ENCODE measurements around the gene NHSL2.

The NHSL2 gene

DNA sequence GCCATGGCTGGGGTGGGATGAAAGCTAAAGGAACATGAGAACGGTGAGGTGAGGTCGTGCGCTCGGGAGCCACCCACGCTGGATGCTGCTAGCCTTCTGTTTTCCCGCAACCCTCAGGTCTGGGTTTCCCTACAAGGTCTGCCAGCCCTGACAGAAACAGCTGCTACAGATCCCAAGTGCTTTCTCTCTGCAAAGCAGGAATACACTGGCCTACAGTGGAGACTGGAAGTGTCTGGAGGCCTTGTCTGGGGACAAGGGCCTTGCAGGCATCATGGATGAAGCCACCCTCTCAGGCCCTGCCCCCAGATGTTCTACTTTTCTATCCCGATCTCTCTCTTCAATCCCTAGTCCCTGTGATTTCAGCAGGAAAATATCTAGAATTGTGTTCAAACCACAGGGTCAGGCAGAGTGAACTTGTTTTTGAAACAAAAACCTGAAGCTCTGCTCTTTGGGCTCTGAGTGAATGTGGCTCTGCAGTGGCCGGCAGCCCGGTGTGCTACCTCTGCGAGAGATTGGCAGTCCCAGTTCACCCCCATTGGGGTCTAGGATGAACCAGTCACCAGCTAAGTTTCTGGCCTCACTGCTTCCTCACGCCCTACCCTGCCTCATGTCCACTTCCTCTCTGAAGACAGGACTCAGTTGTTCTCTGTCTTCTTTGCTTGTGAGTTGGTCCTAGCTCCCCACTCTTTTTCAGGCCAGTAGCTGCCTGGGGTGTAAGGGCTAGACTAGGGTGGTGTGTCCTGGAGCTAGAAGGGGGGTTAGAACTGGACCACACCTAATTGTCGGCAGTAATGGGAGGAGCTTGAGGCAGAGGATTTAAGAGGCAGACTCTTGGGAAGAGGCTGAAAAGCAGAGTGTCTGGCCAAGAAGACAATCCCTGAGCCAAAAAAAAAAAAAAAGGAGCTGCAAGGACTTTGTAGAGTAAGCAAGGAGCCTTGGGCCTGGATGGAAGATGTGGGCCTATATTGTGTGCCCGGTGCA, 131.5 kb downstream of the NHSL2 start:
- no peak for TF ChIP-seq ZFX (IDR thresholded peaks at IDR 0.05; ENCODE audit: borderline replicate concordance)
- TF ChIP-seq, protein P1, sequence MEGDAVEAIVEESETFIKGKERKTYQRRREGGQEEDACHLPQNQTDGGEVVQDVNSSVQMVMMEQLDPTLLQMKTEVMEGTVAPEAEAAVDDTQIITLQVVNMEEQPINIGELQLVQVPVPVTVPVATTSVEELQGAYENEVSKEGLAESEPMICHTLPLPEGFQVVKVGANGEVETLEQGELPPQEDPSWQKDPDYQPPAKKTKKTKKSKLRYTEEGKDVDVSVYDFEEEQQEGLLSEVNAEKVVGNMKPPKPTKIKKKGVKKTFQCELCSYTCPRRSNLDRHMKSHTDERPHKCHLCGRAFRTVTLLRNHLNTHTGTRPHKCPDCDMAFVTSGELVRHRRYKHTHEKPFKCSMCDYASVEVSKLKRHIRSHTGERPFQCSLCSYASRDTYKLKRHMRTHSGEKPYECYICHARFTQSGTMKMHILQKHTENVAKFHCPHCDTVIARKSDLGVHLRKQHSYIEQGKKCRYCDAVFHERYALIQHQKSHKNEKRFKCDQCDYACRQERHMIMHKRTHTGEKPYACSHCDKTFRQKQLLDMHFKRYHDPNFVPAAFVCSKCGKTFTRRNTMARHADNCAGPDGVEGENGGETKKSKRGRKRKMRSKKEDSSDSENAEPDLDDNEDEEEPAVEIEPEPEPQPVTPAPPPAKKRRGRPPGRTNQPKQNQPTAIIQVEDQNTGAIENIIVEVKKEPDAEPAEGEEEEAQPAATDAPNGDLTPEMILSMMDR (IDR thresholded peaks at IDR 0.05) = no peak
- H3K27ac ChIP-seq = no peak overlapping the region

DNA sequence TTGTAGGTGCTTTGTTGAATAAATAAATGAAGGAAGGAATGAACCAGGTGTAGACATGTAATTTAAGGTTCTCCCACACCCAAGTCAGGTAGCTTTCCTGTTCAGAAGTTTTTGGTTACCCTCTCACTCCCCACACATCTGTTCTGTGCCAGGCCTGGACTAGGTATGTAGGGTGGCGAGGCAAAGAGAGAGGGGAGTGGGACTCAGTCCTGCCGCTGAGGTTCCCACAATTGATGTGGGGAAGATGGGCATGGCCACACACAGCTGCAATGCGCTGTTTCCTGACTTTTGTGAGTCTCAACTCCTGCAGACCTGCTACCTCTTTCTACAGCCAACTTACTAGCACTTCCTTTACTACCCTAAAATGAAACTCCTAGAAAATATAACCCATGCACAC, 132.2 kb downstream of the NHSL2 start:
- no peak for TF ChIP-seq ZFX (IDR thresholded peaks at IDR 0.05; ENCODE audit: borderline replicate concordance)
- TF ChIP-seq, protein P1 (IDR thresholded peaks at IDR 0.05) = no peak
- no peak overlapping the region for H3K27ac ChIP-seq

DNA sequence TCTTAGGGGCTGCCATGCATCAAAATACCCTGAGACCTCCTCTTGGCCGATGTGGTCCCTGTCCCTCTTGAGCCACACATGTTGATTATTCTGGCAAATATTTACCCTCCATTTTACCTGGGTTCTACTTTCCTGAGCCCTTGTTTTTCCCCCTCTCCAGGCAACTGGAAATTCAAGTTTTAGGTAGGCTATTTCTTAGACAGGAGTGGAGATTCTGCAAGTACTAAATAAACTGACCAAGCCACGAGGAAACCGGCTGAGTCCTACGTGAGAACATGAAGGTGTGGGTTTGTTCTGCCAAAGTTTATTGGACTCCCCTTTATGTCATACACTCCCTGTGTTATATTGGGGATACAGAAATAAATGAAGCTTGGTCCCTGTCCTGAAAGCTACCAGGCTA, 133.0 kb downstream of the NHSL2 start:
- TF ChIP-seq, protein P1 (IDR thresholded peaks at IDR 0.05) = no peak
- TF ChIP-seq ZFX (IDR thresholded peaks at IDR 0.05; ENCODE audit: borderline replicate concordance) = no peak
- no peak overlapping the region for H3K27ac ChIP-seq

DNA sequence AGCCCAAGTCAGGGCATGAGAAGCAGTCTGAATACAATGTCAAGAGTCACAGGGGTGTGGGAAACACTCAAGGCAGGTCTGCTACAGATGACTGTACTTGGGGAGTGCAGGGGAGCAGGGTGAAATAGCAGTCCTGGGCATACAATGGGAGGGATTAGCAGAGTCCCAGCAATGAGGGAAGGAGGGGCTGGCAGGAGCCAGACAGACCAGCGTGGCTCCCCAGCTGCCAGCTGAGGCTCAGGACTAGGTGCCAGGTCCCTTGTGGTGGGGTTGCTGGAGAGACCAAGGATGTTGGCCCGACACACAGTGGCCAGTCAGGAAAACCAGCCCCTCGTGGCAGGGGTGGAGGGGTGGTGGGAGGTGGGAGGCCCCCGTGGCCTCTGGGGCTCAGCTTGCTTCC, 134.5 kb downstream of the NHSL2 start:
- no peak for TF ChIP-seq ZFX (IDR thresholded peaks at IDR 0.05; ENCODE audit: borderline replicate concordance)
- TF ChIP-seq, protein P1 (IDR thresholded peaks at IDR 0.05) = no peak
- no peak overlapping the region for H3K27ac ChIP-seq

DNA sequence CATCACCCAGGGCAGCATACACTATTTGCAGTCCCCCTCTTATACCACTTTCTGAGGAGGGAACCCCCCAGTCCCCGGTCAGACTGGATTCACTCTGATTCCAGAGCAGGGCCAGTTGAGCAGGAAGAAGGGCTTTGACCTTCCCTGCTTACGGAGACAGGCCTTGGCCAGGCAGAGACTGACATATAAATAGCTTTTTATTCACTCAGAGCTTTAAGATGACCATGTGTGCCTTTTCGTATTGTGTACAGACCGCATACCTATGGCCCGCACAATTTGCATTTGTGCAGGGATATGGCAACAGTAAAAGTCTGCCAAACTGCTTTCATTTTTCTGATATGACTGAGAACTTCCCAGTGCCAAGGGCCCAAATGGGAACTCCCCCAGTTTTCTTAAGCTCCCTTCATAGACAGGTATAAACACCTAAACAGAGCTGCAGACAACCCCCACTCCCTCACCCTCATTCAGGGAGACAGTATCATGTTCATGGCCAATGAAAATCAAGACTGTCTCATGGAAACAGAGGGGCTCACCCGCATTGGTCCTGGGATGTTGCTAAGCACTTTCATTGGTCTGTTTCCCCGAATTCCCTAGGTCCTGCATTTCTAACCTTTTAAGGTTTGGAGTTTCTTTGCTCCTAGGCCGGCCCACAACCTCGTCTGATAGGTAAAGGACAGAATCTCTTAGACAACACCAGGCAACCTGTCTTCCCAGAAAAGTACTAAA, 135.1 kb downstream of the NHSL2 start:
- no peak overlapping the region for H3K27ac ChIP-seq
- TF ChIP-seq ZFX (IDR thresholded peaks at IDR 0.05; ENCODE audit: borderline replicate concordance) = no peak
- TF ChIP-seq, protein P1 (IDR thresholded peaks at IDR 0.05) = no peak

DNA sequence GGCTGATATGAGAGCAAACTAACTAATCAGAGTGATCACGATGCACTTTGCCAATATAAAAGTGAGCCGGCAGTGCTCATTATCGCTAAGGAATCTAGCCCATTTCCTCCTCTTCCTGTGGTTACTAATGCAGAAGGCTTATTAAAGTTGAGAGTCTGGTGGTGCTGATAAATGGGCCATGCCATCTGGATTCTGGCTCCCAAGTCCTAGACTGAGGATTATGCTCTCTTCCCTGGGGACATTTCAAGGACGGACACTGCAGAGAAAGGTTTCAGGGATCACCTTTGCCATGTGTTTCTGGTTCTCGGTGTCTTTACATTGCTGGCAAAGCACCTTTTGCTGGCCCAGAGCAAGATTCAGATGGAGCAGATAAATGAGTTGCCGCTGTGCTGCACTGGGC, 135.8 kb downstream of the NHSL2 start:
- TF ChIP-seq ZFX (IDR thresholded peaks at IDR 0.05; ENCODE audit: borderline replicate concordance) = no peak
- TF ChIP-seq, protein P1 (IDR thresholded peaks at IDR 0.05) = no peak
- no peak overlapping the region for H3K27ac ChIP-seq

Data from 22Rv1 (cell line).